SH-SY5Y (cell line): Measurements from ENCODE around the gene PRKD1.

Source experiments
- GATA2 ChIP-seq: IDR thresholded peaks from 2 replicates; pipeline ENCODE4 v1.6.1; 2011; ENCODE audit warnings: mild to moderate bottlenecking, low read depth, low read length
- GATA3 ChIP-seq: IDR thresholded peaks from 2 replicates; pipeline ENCODE4 v1.6.1; 2011; ENCODE audit warnings: low read depth, mild to moderate bottlenecking, low read length, moderate library complexity

GRCh38 chr14:29971101-29971500 lies 43.5 kb upstream of the PRKD1 start:
- TF ChIP-seq GATA2 (no peak), GATA3 (no peak)
